Activated T-helper 2 cell treated with anti-CD3 and anti-CD28 coated beads, Interferon-gamma antibody, Interleukin-2, Interleukin-4, amounts not matched to agents 10 μg/mL and 5 μg/mL and 100 μg/mL, durations not matched to agents 14 hours and 24 hours and 36 hours (primary cell): ENCODE results near the gene MAST4. TPM values are rescaled to one million over a fixed set of nuclear protein-coding genes. Genes with fewer than 3 reads are reported as not detected.

Source experiments
- DNase-seq: peaks from one replicate; pipeline ENCODE4 v3.0.0; 2021; ENCODE audit warnings: low spot score
- H3K27ac Mint-ChIP-seq: one replicate; pipeline ENCODE4 v1.8.0; 2021; ENCODE audit warnings: mixed read lengths
- H3K27me3 Mint-ChIP-seq: one replicate; pipeline ENCODE4 v1.8.0; 2021; ENCODE audit warnings: low read depth, mixed read lengths
- H3K36me3 Mint-ChIP-seq: one replicate; pipeline ENCODE4 v1.8.0; 2021; ENCODE audit warnings: low read depth, mixed read lengths
- H3K4me1 Mint-ChIP-seq: one replicate; pipeline ENCODE4 v1.8.0; 2021; ENCODE audit warnings: low read depth, mixed read lengths
- H3K4me3 Mint-ChIP-seq: one replicate; pipeline ENCODE4 v1.8.0; 2021; ENCODE audit warnings: low read depth, mild to moderate bottlenecking, moderate library complexity, mixed read lengths
- H3K9me3 Mint-ChIP-seq: one replicate; pipeline ENCODE4 v1.8.0; 2021; ENCODE audit warnings: mixed read lengths
- intact Hi-C: fragments of 100-400 bp; cut with micrococcal nuclease; formaldehyde crosslinking; loops from one replicate; pipeline ENCODE4 v1.15.1; 2023
- total RNA-seq: library from RNA; stranded (reverse); gene quantifications from 2 replicates; pipeline ENCODE4 v1.2.3, GENCODE V29; 2022

MAST4 gene
- total RNA-seq, 1 donor from 2014 or later: 6.1 TPM

- no peaks in the 10 kb centered on the region for H3K4me1 Mint-ChIP-seq
- no peak overlapping the region for H3K4me3 Mint-ChIP-seq
- H3K36me3 Mint-ChIP-seq: no peaks in the 10 kb centered on the region
- H3K27me3 Mint-ChIP-seq: peaks cover 13% of the 10 kb centered on the region
- intact Hi-C loops: no loop called here
- no peak for DNase-seq
- no peak overlapping the region for H3K27ac Mint-ChIP-seq
- no peaks in the 10 kb centered on the region for H3K9me3 Mint-ChIP-seq
Measured at GRCh38 chr5:66974256-66974655, 378.1 kb downstream of the MAST4 start.

GRCh38 chr5:66976108-66976507, 379.9 kb downstream of the MAST4 start:
- H3K36me3 Mint-ChIP-seq: no peaks in the 10 kb centered on the region
- H3K27me3 Mint-ChIP-seq: peaks cover 17% of the 10 kb centered on the region
- no peaks in the 10 kb centered on the region for H3K9me3 Mint-ChIP-seq
- no peak overlapping the region for H3K27ac Mint-ChIP-seq
- no peak overlapping the region for H3K4me3 Mint-ChIP-seq
- intact Hi-C loops: no loop called here
- no peaks in the 10 kb centered on the region for H3K4me1 Mint-ChIP-seq
- DNase-seq: no peak

- H3K27ac Mint-ChIP-seq: no peak overlapping the region
- H3K4me3 Mint-ChIP-seq: no peak overlapping the region
- peaks cover 32% of the 10 kb centered on the region for H3K27me3 Mint-ChIP-seq
- intact Hi-C loops: no loop called here
- H3K4me1 Mint-ChIP-seq: no peaks in the 10 kb centered on the region
- DNase-seq: no peak
- H3K9me3 Mint-ChIP-seq: no peaks in the 10 kb centered on the region
- no peaks in the 10 kb centered on the region for H3K36me3 Mint-ChIP-seq
Measured at GRCh38 chr5:66979738-66980137, 383.5 kb downstream of the MAST4 start.

GRCh38 chr5:66981266-66982055, 385.3 kb downstream of the MAST4 start:
- Mint-ChIP-seq H3K9me3 (no peaks in the 10 kb centered on the region), H3K4me3 (no peak overlapping the region), H3K4me1 (peaks cover 3% of the 10 kb centered on the region), H3K36me3 (no peaks in the 10 kb centered on the region), H3K27me3 (peaks cover 37% of the 10 kb centered on the region), H3K27ac (no peak overlapping the region)
- intact Hi-C loops: no loop called here
- no peak for DNase-seq

GRCh38 chr5:66982056-66982387, 385.8 kb downstream of the MAST4 start:
- DNase-seq: no peak
- intact Hi-C loops: no loop called here
- H3K4me1 Mint-ChIP-seq: peaks cover 3% of the 10 kb centered on the region
- peaks cover 37% of the 10 kb centered on the region for H3K27me3 Mint-ChIP-seq
- H3K9me3 Mint-ChIP-seq: no peaks in the 10 kb centered on the region
- H3K4me3 Mint-ChIP-seq: no peak overlapping the region
- H3K27ac Mint-ChIP-seq: no peak overlapping the region
- H3K36me3 Mint-ChIP-seq: no peaks in the 10 kb centered on the region

- DNase-seq: no peak
- no peaks in the 10 kb centered on the region for H3K9me3 Mint-ChIP-seq
- no peaks in the 10 kb centered on the region for H3K36me3 Mint-ChIP-seq
- intact Hi-C loops: no loop called here
- H3K4me1 Mint-ChIP-seq: peaks cover 3% of the 10 kb centered on the region
- no peak overlapping the region for H3K27ac Mint-ChIP-seq
- peaks cover 37% of the 10 kb centered on the region for H3K27me3 Mint-ChIP-seq
- no peak overlapping the region for H3K4me3 Mint-ChIP-seq
Measured at GRCh38 chr5:66982470-66982869, 386.3 kb downstream of the MAST4 start.

GRCh38 chr5:66985417-66985816, 389.2 kb downstream of the MAST4 start:
- H3K4me3 Mint-ChIP-seq: no peak overlapping the region
- H3K27me3 Mint-ChIP-seq: peaks cover 28% of the 10 kb centered on the region
- DNase-seq: no peak
- H3K4me1 Mint-ChIP-seq: peaks cover 6% of the 10 kb centered on the region
- no peaks in the 10 kb centered on the region for H3K9me3 Mint-ChIP-seq
- H3K36me3 Mint-ChIP-seq: no peaks in the 10 kb centered on the region
- no peak overlapping the region for H3K27ac Mint-ChIP-seq
- intact Hi-C loops: no loop called here

- no peak overlapping the region for H3K27ac Mint-ChIP-seq
- no peak for DNase-seq
- intact Hi-C loops: loop anchor here (2.0 kb wide), 1 partner anchor 165 kb away; no protein-coding TSS in a partner anchor
- H3K9me3 Mint-ChIP-seq: no peaks in the 10 kb centered on the region
- H3K4me1 Mint-ChIP-seq: peaks cover 6% of the 10 kb centered on the region
- peaks cover 25% of the 10 kb centered on the region for H3K27me3 Mint-ChIP-seq
- no peak overlapping the region for H3K4me3 Mint-ChIP-seq
- no peaks in the 10 kb centered on the region for H3K36me3 Mint-ChIP-seq
Measured at GRCh38 chr5:66986009-66986408, 389.8 kb downstream of the MAST4 start.

- Mint-ChIP-seq H3K27ac (no peak overlapping the region), H3K9me3 (no peaks in the 10 kb centered on the region), H3K4me1 (peaks cover 6% of the 10 kb centered on the region), H3K27me3 (peaks cover 25% of the 10 kb centered on the region), H3K4me3 (no peak overlapping the region), H3K36me3 (no peaks in the 10 kb centered on the region)
- intact Hi-C loops: loop anchor here (2.0 kb wide), 1 partner anchor 164 kb away; no protein-coding TSS in a partner anchor
- DNase-seq: no peak
Measured at GRCh38 chr5:66986534-66986933, 390.3 kb downstream of the MAST4 start.

- no peaks in the 10 kb centered on the region for H3K9me3 Mint-ChIP-seq
- H3K27me3 Mint-ChIP-seq: peaks cover 25% of the 10 kb centered on the region
- intact Hi-C loops: loop anchor here (2.0 kb wide), 1 partner anchor 164 kb away; no protein-coding TSS in a partner anchor
- no peak overlapping the region for H3K27ac Mint-ChIP-seq
- peaks cover 6% of the 10 kb centered on the region for H3K4me1 Mint-ChIP-seq
- no peak overlapping the region for H3K4me3 Mint-ChIP-seq
- H3K36me3 Mint-ChIP-seq: no peaks in the 10 kb centered on the region
- no peak for DNase-seq
Measured at GRCh38 chr5:66987126-66987525, 390.9 kb downstream of the MAST4 start.

- Mint-ChIP-seq H3K27ac (no peak overlapping the region), H3K36me3 (no peaks in the 10 kb centered on the region)
- intact Hi-C loops: loop anchor here (2.0 kb wide), 1 partner anchor 163 kb away; no protein-coding TSS in a partner anchor
Measured at GRCh38 chr5:66987540-66987939, 391.3 kb downstream of the MAST4 start.

GRCh38 chr5:66987949-66988838, 392.0 kb downstream of the MAST4 start:
- intact Hi-C loops: loop anchor here (1.0 to 2.0 kb wide), 3 partner anchors 163 to 258 kb away; no protein-coding TSS in a partner anchor
- H3K36me3 Mint-ChIP-seq: no peaks in the 10 kb centered on the region
- H3K4me3 Mint-ChIP-seq: no peak overlapping the region
- no peaks in the 10 kb centered on the region for H3K9me3 Mint-ChIP-seq
- H3K27ac Mint-ChIP-seq: no peak overlapping the region
- peaks cover 8% of the 10 kb centered on the region for H3K4me1 Mint-ChIP-seq
- peaks cover 19% of the 10 kb centered on the region for H3K27me3 Mint-ChIP-seq
- DNase-seq: no peak

More at GRCh38 chr5:66987540-66987939, 391.3 kb downstream of the MAST4 start:
- Mint-ChIP-seq H3K27me3 (peaks cover 24% of the 10 kb centered on the region), H3K9me3 (no peaks in the 10 kb centered on the region), H3K4me1 (peaks cover 8% of the 10 kb centered on the region), H3K4me3 (no peak overlapping the region)
- no peak for DNase-seq

- Mint-ChIP-seq H3K27ac (no peak overlapping the region), H3K36me3 (no peaks in the 10 kb centered on the region), H3K4me1 (peaks cover 11% of the 10 kb centered on the region), H3K4me3 (no peak overlapping the region), H3K9me3 (no peaks in the 10 kb centered on the region), H3K27me3 (peaks cover 17% of the 10 kb centered on the region)
- DNase-seq: no peak
- intact Hi-C loops: loop anchor here (2.0 kb wide), 1 partner anchor 220 kb away; no protein-coding TSS in a partner anchor
Measured at GRCh38 chr5:66989286-66989685, 393.1 kb downstream of the MAST4 start.
